CD8-positive, alpha-beta memory T cell (primary cell): ENCODE data around the gene SEPTIN11. TPM values are rescaled to one million over a fixed set of nuclear protein-coding genes. Genes with fewer than 3 reads are reported as not detected.

Experiments used
- CTCF ChIA-PET: fragments of 350-600 bp; sonication (Branson Sonifier 250); formaldehyde crosslinking; loops from one replicate; lab custom pipeline; 2021; ENCODE audit warnings: antibody characterized with exemption; lab: Charles Lee
- POLR2A ChIA-PET: fragments of 350-600 bp; sonication (Branson Sonifier 250); formaldehyde crosslinking; loops from one replicate; lab custom pipeline; 2021; ENCODE audit warnings: antibody characterized with exemption; lab: Charles Lee
- DNase-seq, 5 donors: peaks; one replicate each; pipeline versions ENCODE4 v3.0.0 to v3.0.0-alpha.2; 2020 to 2022; ENCODE audit warnings: mixed read lengths in 1 of 5
- H3K27ac ChIP-seq: one replicate; pipeline ENCODE4 v1.7.0; 2013; ENCODE audit warnings: low read depth, mild to moderate bottlenecking, low read length, moderate library complexity
- H3K27me3 ChIP-seq: 2 replicates; pipeline ENCODE4 v1.7.0; 2013; ENCODE audit warnings: low read length, mild to moderate bottlenecking; ENCODE audit not compliant: insufficient read depth, poor library complexity, severe bottlenecking
- H3K36me3 ChIP-seq: 2 replicates; pipeline ENCODE4 v1.7.0; 2013; ENCODE audit warnings: mild to moderate bottlenecking, low read length, moderate library complexity; ENCODE audit not compliant: insufficient read depth
- H3K4me1 ChIP-seq: 2 replicates; pipeline ENCODE4 v1.7.0; 2013; ENCODE audit warnings: mild to moderate bottlenecking, low read length, moderate library complexity; ENCODE audit not compliant: insufficient read depth
- H3K4me3 ChIP-seq: 2 replicates; pipeline ENCODE4 v1.7.0; 2013; ENCODE audit warnings: mild to moderate bottlenecking, low read length
- H3K9me3 ChIP-seq: 2 replicates; pipeline ENCODE4 v1.7.0; 2013; ENCODE audit warnings: mild to moderate bottlenecking, low read length
- H3K27ac Mint-ChIP-seq, 8 donors: one replicate each; pipeline ENCODE4 v1.8.0; 2020 to 2021; ENCODE audit warnings: mixed read lengths in 8 of 8, mild to moderate bottlenecking in 6 of 8, inconsistent platforms in 3 of 8, moderate library complexity in 3 of 8
- H3K27me3 Mint-ChIP-seq, 2 donors: one replicate each; pipeline ENCODE4 v1.8.0; 2020 to 2021; ENCODE audit warnings: mixed read lengths in 2 of 2, mild to moderate bottlenecking in 1 of 2, moderate library complexity in 1 of 2
- H3K36me3 Mint-ChIP-seq, 3 donors: one replicate each; pipeline ENCODE4 v1.8.0; 2020 to 2021; ENCODE audit warnings: mixed read lengths in 3 of 3, inconsistent platforms in 1 of 3, mild to moderate bottlenecking in 1 of 3
- H3K4me1 Mint-ChIP-seq, 3 donors: one replicate each; pipeline ENCODE4 v1.8.0; 2020 to 2021; ENCODE audit warnings: mixed read lengths in 3 of 3, inconsistent platforms in 1 of 3, mild to moderate bottlenecking in 1 of 3
- H3K4me3 Mint-ChIP-seq, 7 donors: one replicate each; pipeline ENCODE4 v1.8.0; 2020 to 2021; ENCODE audit warnings: mixed read lengths in 7 of 7, mild to moderate bottlenecking in 6 of 7, moderate library complexity in 4 of 7, inconsistent platforms in 2 of 7
- H3K9me3 Mint-ChIP-seq, 5 donors: one replicate each; pipeline ENCODE4 v1.8.0; 2020 to 2022; ENCODE audit warnings: mixed read lengths in 5 of 5, mild to moderate bottlenecking in 3 of 5, moderate library complexity in 2 of 5, inconsistent platforms in 1 of 5
- polyA plus RNA-seq: library from polyadenylated mRNA; unstranded; fragments of 300-500 nt; fragmentation: Illumina TruSeq; gene quantifications from one replicate; pipeline ENCODE4 v1.2.3, GENCODE V29; 2021
- total RNA-seq, 2 experiments: library from RNA; stranded (reverse); gene quantifications; one replicate each; pipeline ENCODE4 v1.2.3, GENCODE V29; 2021

Gene SEPTIN11
- total and polyA plus RNA-seq, 3 experiments from 2014 or later, result 34.8 to 56.8 (median 54.3) TPM

DNA sequence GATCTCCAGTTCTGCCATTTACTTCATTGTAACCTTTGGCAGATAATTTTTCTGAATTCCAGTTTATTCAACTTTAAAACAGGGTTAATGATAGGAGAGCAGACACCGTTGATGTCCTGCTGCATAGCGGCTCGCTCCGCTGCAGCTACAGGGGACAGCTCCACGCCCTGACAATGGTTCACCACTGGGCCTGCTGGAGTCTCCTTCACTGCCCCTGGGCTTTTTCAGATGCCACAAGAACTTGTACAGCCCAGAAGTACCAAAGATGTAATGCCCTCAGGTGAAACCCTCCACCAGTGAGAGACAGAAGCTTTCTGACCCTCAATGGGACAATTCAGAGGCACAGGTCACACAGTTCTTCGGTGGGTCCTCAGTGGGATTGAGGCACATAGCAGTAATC, 22.7 kb upstream of the SEPTIN11 start:
- POLR2A ChIA-PET, result no interaction called here
- Mint-ChIP-seq H3K4me1 (no peaks in the 10 kb centered on the region), H3K27me3 (peaks cover 0 to 3% of the 10 kb centered on the region in 2 donors), H3K36me3 (no peaks in the 10 kb centered on the region), H3K4me3 (no peak overlapping the region), H3K27ac (no peak overlapping the region), H3K9me3 (no peaks in the 10 kb centered on the region)
- CTCF ChIA-PET, result no interaction called here
- Histone ChIP-seq H3K4me1 (no peaks in the 10 kb centered on the region), H3K27me3 (no peaks in the 10 kb centered on the region), H3K36me3 (no peaks in the 10 kb centered on the region), H3K4me3 (no peak overlapping the region), H3K27ac (no peak overlapping the region), H3K9me3 (no peaks in the 10 kb centered on the region)
- DNase-seq, result no peak

GRCh38 chr4:76930685-76931084, 18.9 kb upstream of the SEPTIN11 start:
- H3K9me3 ChIP-seq, result no peaks in the 10 kb centered on the region
- CTCF ChIA-PET, result no interaction called here
- H3K36me3 ChIP-seq, result no peaks in the 10 kb centered on the region
- Mint-ChIP-seq H3K4me1 (no peaks in the 10 kb centered on the region), H3K36me3 (no peaks in the 10 kb centered on the region), H3K27me3 (peaks cover 0 to 8% of the 10 kb centered on the region in 2 donors), H3K9me3 (no peaks in the 10 kb centered on the region), H3K4me3 (no peak overlapping the region), H3K27ac (no peak overlapping the region)
- H3K27ac ChIP-seq, result no peak overlapping the region
- H3K27me3 ChIP-seq, result no peaks in the 10 kb centered on the region
- no peak for DNase-seq
- H3K4me1 ChIP-seq, result no peaks in the 10 kb centered on the region
- POLR2A ChIA-PET, result no interaction called here
- H3K4me3 ChIP-seq, result no peak overlapping the region

- Histone ChIP-seq H3K4me3 (no peak overlapping the region), H3K4me1 (no peaks in the 10 kb centered on the region), H3K27ac (no peak overlapping the region), H3K9me3 (no peaks in the 10 kb centered on the region), H3K36me3 (no peaks in the 10 kb centered on the region), H3K27me3 (no peaks in the 10 kb centered on the region)
- no peak for DNase-seq
- POLR2A ChIA-PET, result no interaction called here
- peaks cover 0 to 3% (median 0%) of the 10 kb centered on the region in 3 donors for H3K36me3 Mint-ChIP-seq
- no peak overlapping the region for H3K4me3 Mint-ChIP-seq
- H3K27me3 Mint-ChIP-seq, result peaks cover 0 to 8% of the 10 kb centered on the region in 2 donors
- no peaks in the 10 kb centered on the region for H3K4me1 Mint-ChIP-seq
- no peak overlapping the region for H3K27ac Mint-ChIP-seq
- CTCF ChIA-PET, result no interaction called here
- no peaks in the 10 kb centered on the region for H3K9me3 Mint-ChIP-seq
Measured at GRCh38 chr4:76931087-76931486, 18.5 kb upstream of the SEPTIN11 start.

GRCh38 chr4:76931576-76932276, 17.8 kb upstream of the SEPTIN11 start:
- Mint-ChIP-seq H3K36me3 (peaks cover 0 to 6% (median 0%) of the 10 kb centered on the region in 3 donors), H3K27me3 (peaks cover 0 to 5% of the 10 kb centered on the region in 2 donors), H3K27ac (no peak overlapping the region), H3K4me1 (no peaks in the 10 kb centered on the region), H3K4me3 (no peak overlapping the region), H3K9me3 (no peaks in the 10 kb centered on the region)
- Histone ChIP-seq H3K27ac (no peak overlapping the region), H3K9me3 (no peaks in the 10 kb centered on the region), H3K27me3 (no peaks in the 10 kb centered on the region), H3K36me3 (no peaks in the 10 kb centered on the region), H3K4me3 (no peak overlapping the region), H3K4me1 (no peaks in the 10 kb centered on the region)
- DNase-seq, result no peak
- POLR2A ChIA-PET, result no interaction called here
- CTCF ChIA-PET, result no interaction called here

- Histone ChIP-seq H3K27ac (no peak overlapping the region), H3K27me3 (no peaks in the 10 kb centered on the region), H3K4me3 (no peak overlapping the region), H3K9me3 (no peaks in the 10 kb centered on the region), H3K4me1 (no peaks in the 10 kb centered on the region), H3K36me3 (no peaks in the 10 kb centered on the region)
- Mint-ChIP-seq H3K36me3 (peaks cover 0 to 6% (median 0%) of the 10 kb centered on the region in 3 donors), H3K9me3 (peaks cover 0 to 6% (median 4%) of the 10 kb centered on the region in 5 donors), H3K4me3 (no peak overlapping the region), H3K27ac (no peak overlapping the region), H3K4me1 (peaks cover 0 to 4% (median 3%) of the 10 kb centered on the region in 3 donors), H3K27me3 (peaks cover 2 to 15% of the 10 kb centered on the region in 2 donors)
- POLR2A ChIA-PET, result no interaction called here
- CTCF ChIA-PET, result no interaction called here
- no peak for DNase-seq
Measured at GRCh38 chr4:76939184-76939583, 10.4 kb upstream of the SEPTIN11 start.

DNA sequence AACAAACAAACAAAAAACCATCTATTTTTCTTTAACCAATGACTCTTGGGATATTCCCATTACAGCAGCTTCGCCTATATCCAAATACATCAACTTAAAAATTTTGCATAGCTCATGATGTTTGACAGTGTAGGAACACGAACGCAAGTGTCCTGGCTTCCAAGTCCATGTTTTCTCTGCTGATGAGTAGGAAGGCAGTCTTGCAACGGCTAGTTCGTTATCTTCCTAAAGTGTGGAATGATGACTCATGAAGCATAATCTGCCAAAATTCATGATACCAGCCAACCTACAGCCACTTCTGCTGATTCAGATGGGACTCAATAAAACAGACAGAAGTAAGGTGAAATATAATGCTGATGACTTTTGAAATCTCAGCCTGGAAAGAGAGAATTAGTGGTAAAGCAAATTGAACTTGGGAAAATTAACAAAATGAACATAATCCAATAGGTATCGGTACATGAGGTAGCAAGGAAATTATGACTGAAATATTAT, 6.4 kb upstream of the SEPTIN11 start:
- ChIA-PET CTCF (no interaction called here), POLR2A (no interaction called here)
- H3K36me3 Mint-ChIP-seq, result peaks cover 0 to 5% (median 0%) of the 10 kb centered on the region in 3 donors
- peaks cover 1 to 2% of the 10 kb centered on the region in 2 donors for H3K27me3 Mint-ChIP-seq
- Histone ChIP-seq H3K4me1 (no peaks in the 10 kb centered on the region), H3K36me3 (no peaks in the 10 kb centered on the region), H3K27me3 (no peaks in the 10 kb centered on the region), H3K4me3 (no peak overlapping the region), H3K9me3 (no peaks in the 10 kb centered on the region), H3K27ac (no peak overlapping the region)
- H3K27ac Mint-ChIP-seq, result no peak overlapping the region
- peaks cover 0 to 6% (median 4%) of the 10 kb centered on the region in 5 donors for H3K9me3 Mint-ChIP-seq
- no peak overlapping the region for H3K4me3 Mint-ChIP-seq
- H3K4me1 Mint-ChIP-seq, result no peaks in the 10 kb centered on the region
- no peak for DNase-seq

DNA sequence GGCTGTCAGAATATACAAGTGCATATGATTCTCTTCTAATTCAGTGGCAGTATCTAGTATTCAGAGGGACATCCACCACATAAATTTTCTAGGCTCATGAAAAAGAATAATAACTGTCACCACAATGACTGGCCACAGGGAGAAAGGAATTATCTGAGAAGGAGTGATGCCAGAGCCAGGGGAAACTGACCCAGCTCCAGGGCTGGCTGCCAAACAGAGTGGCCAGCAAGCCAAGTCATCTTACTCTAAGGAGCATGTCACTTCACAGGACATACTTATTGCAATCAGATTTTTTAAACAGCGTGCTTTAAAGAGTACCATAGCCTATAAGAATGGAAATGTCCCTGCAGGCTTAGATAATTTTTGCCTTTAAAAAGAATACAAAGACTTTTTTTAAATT, 5.8 kb upstream of the SEPTIN11 start:
- Histone ChIP-seq H3K9me3 (no peaks in the 10 kb centered on the region), H3K27me3 (no peaks in the 10 kb centered on the region), H3K4me1 (no peaks in the 10 kb centered on the region), H3K4me3 (no peak overlapping the region), H3K36me3 (no peaks in the 10 kb centered on the region), H3K27ac (no peak overlapping the region)
- peaks cover 3 to 5% (median 4%) of the 10 kb centered on the region in 3 donors for H3K4me1 Mint-ChIP-seq
- CTCF ChIA-PET, result no interaction called here
- H3K36me3 Mint-ChIP-seq, result peaks cover 0 to 5% (median 0%) of the 10 kb centered on the region in 3 donors
- no peak overlapping the region for H3K27ac Mint-ChIP-seq
- peaks cover 0 to 2% of the 10 kb centered on the region in 2 donors for H3K27me3 Mint-ChIP-seq
- H3K9me3 Mint-ChIP-seq, result peaks cover 0 to 6% (median 4%) of the 10 kb centered on the region in 5 donors
- POLR2A ChIA-PET, result no interaction called here
- no peak for DNase-seq
- H3K4me3 Mint-ChIP-seq, result no peak overlapping the region

DNA sequence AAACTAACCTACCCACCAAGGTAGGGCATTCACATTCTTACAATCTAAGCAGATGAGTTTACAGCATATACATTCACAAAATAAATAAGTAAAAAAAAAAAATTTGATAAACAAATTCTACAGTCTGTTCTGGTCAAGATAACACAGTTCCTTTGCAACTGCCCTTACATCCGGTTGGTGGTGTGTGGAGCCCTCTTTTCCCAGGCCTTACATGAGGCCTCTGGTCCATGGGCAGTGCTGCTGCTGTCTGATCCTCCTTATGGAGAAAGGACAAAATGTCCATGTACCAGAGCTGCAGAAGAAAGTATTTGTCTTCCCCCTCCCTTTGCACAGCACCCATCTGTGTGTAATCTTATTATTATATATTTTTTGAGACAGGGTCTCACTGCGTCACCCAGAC, 2.2 kb upstream of the SEPTIN11 start:
- Histone ChIP-seq H3K9me3 (no peaks in the 10 kb centered on the region), H3K27me3 (no peaks in the 10 kb centered on the region), H3K4me3 (no peak overlapping the region), H3K4me1 (peaks cover 6% of the 10 kb centered on the region), H3K27ac (no peak overlapping the region), H3K36me3 (no peaks in the 10 kb centered on the region)
- H3K27ac Mint-ChIP-seq, result peak overlapping the region in 3 of 8 donors; percentile 10 to 58 (median 51)
- no peaks in the 10 kb centered on the region for H3K27me3 Mint-ChIP-seq
- CTCF ChIA-PET, result no interaction called here
- DNase-seq, result no peak
- H3K36me3 Mint-ChIP-seq, result peaks cover 0 to 6% (median 5%) of the 10 kb centered on the region in 3 donors
- H3K4me1 Mint-ChIP-seq, result peaks cover 17 to 22% (median 19%) of the 10 kb centered on the region in 3 donors
- no peaks in the 10 kb centered on the region for H3K9me3 Mint-ChIP-seq
- H3K4me3 Mint-ChIP-seq, result peak overlapping the region in 4 of 7 donors; percentile 7 to 67 (median 42)
- POLR2A ChIA-PET, result interaction anchor here (0.7 kb wide), 1 partner anchor 14 kb away, joined by 4 read pairs; no protein-coding TSS in a partner anchor
